Neural progenitor cell (in vitro differentiated cells): ENCODE measurements around the gene CSF1R.

Experiments used
- CTCF ChIP-seq: fragments of 200-600 bp; sonication (generic); IDR thresholded peaks from 2 replicates; pipeline ENCODE4 v1.5.1; 2017; ENCODE audit warnings: antibody characterized with exemption, mild to moderate bottlenecking
- EZH2phosphoT487 ChIP-seq: fragments of 200-600 bp; sonication (generic); IDR thresholded peaks from 2 replicates; pipeline ENCODE4 v1.6.1; 2017; ENCODE audit warnings: antibody characterized with exemption

- TF ChIP-seq EZH2phosphoT487 (no peak), CTCF (no peak)
Observed at GRCh38 chr5:150073677-150074076, 12.7 kb downstream of the CSF1R start.
